GM10266 (cell line): ENCODE measurements around the gene ZMIZ1.
A peak's percentile ranks its signal among the peaks of the same experiment; 100 is the strongest.

Experiments used
- DNase-seq: peaks from one replicate; pipeline ENCODE4 v3.0.0; 2012; ENCODE audit errors: extremely low spot score
- TF ChIP-seq, protein P1 (sequence below): IDR thresholded peaks from 2 replicates; pipeline ENCODE4 v1.5.1; 2012; ENCODE audit warnings: mild to moderate bottlenecking, low read depth; ENCODE audit not compliant: control insufficient read depth, insufficient read depth; ENCODE audit errors: missing control alignments

ZMIZ1 gene

DNA sequence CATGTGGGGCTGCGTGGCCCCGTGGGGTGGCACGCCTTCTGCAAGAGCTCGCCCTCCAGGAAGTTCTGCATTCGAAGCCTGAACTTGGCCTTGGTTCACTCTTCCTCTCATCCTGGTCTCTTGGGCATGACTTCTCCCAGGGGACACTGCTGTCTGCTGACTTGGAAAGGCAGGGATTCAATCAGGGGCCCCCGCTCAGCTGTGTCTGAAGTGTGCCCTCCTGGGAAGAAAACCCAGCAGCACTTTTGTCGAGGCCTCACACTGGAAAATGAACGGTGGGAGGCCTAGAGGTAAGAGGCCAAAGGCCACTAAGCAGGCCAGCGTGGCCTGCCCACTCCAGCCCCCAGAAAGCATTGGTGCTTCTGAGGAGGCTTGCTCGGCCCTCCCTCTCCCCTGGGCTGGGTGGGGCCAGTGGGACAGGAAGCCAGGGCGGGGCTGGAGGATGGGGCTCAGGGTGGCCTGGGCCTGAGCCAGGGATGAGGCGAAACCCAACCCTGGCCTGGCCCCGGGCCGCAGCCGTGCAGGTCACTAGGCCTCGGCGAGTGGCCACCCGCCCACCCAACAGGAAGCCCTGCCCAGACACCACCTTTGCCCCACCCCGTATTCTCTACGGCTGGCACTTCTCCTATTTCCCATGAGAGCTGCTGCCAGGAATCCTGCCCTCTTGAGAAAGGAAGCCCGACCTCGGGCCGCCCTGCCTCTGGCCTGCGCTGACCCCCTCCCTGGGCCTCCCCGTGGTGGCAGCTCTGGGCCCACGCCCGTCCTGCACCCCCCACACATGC is 81.1 kb downstream of the ZMIZ1 start:
- TF ChIP-seq, protein P1, sequence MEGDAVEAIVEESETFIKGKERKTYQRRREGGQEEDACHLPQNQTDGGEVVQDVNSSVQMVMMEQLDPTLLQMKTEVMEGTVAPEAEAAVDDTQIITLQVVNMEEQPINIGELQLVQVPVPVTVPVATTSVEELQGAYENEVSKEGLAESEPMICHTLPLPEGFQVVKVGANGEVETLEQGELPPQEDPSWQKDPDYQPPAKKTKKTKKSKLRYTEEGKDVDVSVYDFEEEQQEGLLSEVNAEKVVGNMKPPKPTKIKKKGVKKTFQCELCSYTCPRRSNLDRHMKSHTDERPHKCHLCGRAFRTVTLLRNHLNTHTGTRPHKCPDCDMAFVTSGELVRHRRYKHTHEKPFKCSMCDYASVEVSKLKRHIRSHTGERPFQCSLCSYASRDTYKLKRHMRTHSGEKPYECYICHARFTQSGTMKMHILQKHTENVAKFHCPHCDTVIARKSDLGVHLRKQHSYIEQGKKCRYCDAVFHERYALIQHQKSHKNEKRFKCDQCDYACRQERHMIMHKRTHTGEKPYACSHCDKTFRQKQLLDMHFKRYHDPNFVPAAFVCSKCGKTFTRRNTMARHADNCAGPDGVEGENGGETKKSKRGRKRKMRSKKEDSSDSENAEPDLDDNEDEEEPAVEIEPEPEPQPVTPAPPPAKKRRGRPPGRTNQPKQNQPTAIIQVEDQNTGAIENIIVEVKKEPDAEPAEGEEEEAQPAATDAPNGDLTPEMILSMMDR: no peak
- DNase-seq: peak; percentile 76

- TF ChIP-seq, protein P1: no peak
- DNase-seq: no peak
Measured at GRCh38 chr10:79150444-79150754, 81.6 kb downstream of the ZMIZ1 start.

DNA sequence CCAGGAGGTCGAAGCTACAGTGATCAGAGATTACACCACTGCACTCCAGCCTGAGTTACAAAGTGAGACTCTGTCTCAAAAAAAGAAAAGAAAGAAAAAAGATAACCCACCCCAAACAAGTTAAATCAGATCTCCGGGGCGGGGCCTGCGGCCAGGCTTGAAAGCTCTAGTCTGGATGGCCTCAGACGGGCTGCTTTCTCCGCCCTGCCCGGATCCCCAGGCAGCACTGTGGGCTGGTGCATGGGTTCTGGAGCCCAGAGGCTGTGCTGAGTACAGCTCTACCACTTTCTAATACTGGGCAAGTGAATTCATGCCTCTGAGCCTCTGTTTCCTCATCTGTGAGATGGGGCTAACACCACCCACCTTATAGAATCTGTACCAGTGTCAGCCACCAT is 83.7 kb downstream of the ZMIZ1 start:
- TF ChIP-seq, protein P1: no peak
- no peak for DNase-seq

DNA sequence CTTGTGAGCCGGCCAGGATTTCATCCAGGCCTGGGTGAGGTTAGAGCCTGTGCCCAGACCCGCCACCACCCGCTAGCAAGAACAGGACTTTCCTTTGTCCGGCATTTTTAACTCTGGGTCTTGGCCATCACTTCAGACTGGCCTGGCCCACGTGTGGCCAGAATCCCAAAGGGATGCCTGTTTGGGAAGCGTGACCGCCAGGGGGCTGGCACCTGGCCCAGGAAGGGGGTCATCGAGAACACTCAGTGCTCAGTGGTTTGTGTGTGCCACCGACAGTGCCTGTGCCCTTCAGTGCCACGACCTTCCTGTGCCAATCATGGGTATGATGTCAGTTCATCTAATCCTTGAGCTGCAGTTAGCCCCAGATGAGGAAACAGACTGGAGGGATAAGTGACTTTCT is 85.0 kb downstream of the ZMIZ1 start:
- no peak for DNase-seq
- TF ChIP-seq, protein P1: no peak

GRCh38 chr10:79155301-79156081 is 86.7 kb downstream of the ZMIZ1 start:
- no peak for DNase-seq
- TF ChIP-seq, protein P1: peak; percentile 15

DNA sequence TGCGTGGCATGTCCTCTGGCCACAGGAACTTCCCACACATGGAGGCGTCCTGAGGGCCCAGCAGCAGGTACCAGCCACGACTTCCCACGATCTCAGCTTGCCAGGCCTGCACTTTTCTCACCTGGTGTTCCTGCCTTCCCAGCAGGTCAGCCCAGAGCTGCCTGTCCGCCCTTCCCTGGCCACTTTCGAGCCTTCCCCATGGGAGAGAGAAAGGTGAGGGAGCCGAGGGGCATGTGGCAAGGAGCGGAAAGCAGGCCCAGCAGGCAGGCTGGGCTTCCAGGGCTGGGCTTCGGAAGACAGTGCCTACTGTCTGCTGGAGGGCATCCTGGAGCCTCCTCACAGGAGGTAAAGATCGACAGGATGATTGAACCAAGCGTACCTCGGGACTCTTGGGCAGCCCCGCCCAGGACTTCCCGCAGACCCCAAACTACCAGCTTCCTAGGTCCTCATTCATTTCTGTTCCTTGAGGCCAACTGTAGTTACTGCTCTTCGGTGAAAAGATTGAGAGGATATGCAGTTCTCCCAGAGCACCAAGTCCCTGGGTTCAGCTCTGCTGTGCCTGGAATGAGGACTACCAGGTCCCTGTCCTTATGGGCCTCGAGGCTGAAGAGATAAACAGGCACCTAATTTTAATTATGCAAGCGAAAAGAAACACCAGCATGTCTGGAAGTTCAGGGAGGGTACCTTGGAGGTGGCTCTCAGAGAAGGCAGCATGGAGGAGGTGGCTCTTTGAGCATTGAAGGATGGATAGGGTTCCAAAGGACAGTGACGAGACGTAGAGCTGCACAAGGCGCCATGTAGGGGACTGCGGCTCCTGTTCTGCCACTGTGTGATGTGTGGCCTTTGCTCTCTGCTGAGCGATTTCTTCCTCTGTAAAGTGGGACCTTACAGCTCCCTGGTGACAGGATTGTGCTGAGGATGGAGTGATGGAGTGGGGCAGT is 87.8 kb downstream of the ZMIZ1 start:
- DNase-seq: no peak
- TF ChIP-seq, protein P1: no peak
